Heart left ventricle (tissue), 13 donors: ENCODE results near the gene ZFPM1.

ENCODE experiments used
- POLR2A ChIP-seq, 2 donors: fragments of 450-650 bp; IDR thresholded peaks; one replicate each; pipeline ENCODE4 v1.6.1; 2017; ENCODE audit warnings: antibody characterized with exemption in 2 of 2, mild to moderate bottlenecking in 2 of 2, moderate library complexity in 2 of 2
- TF ChIP-seq, protein P1 (sequence below), 12 donors: fragments of 200-600 bp; sonication (generic) in 4 of 12; IDR thresholded peaks; one replicate each; pipeline versions ENCODE4 v1.5.0 to v1.8.0; 2018 to 2022; ENCODE audit warnings: antibody characterized with exemption in 12 of 12, mild to moderate bottlenecking in 5 of 12
- donor health status: ischemic (EF 13 %, LVEDD 7.1; RV severe dilation, severe dysfunction).
- donor health status: DM: no; HTN: yes; CAD: no.
- donor health status: DM: no; HTN: no; CAD: no.
- donor health status: ischemic (EF 25% LVEDD 6.9; RV normal size, moderate dysfunction).
- donor health status: ischemic (EF 25% LVEDD 5.7; RV mildly dilated, moderate dysfunction).
- donor health status: ischemic (EF 35%, LVEDD 5.7; RV mildly dilated, moderate dysfunction).
- donor health status: nonischemic (EF 11% LVEDD 7.7; RV severe dilation, severe dysfunction).
- donor health status: DM: yes; HTN: yes; CAD: no.
- donor health status: PGD.
- donor health status: ischemic (EF 29% LVEDD 5.4; RV normal size, mild dysfunction).
- donor health status: nonischemic (EF 23%, LVEDD 6.1; RV moderate dilation, normal function).

DNA sequence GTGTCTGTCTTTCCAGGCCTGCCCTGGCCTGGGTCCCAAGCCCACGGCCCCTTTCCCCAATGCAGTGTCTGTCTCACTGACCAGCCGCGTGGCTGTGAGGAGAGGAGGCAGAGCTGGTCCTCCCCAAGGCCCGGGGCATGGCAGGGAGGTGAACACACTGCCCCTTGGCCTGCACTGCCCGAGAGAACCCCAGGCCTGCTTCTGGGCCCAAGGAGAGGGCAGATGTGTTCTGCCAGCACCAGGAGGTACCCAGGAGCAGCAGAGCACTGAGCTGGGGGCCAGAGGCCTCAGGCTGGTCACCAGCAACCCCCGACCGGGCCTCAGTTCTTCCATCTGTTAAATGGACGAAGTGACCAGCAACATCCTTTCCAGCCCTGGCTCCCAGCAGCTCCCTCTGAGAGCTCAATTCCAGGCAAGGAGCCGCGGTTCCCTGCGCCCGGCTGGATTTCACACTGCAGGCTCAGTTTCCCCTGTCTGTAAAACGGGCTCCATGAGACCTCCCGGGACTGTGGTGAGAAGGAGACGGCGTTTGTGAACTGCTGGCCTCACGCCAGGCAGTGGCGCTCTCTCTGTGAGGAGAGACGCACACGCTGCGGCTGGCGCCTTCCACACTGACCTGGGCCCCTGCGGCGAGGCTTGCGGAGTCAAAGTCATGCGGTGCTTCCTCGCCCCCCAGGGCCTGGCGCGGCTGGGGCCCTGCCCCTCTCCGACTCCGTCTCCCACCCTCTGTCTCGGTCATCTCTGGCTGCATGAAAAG is 8.1 kb upstream of the ZFPM1 start:
- TF ChIP-seq, protein P1, sequence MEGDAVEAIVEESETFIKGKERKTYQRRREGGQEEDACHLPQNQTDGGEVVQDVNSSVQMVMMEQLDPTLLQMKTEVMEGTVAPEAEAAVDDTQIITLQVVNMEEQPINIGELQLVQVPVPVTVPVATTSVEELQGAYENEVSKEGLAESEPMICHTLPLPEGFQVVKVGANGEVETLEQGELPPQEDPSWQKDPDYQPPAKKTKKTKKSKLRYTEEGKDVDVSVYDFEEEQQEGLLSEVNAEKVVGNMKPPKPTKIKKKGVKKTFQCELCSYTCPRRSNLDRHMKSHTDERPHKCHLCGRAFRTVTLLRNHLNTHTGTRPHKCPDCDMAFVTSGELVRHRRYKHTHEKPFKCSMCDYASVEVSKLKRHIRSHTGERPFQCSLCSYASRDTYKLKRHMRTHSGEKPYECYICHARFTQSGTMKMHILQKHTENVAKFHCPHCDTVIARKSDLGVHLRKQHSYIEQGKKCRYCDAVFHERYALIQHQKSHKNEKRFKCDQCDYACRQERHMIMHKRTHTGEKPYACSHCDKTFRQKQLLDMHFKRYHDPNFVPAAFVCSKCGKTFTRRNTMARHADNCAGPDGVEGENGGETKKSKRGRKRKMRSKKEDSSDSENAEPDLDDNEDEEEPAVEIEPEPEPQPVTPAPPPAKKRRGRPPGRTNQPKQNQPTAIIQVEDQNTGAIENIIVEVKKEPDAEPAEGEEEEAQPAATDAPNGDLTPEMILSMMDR (IDR thresholded peaks at IDR 0.05): no peak
- TF ChIP-seq POLR2A (IDR thresholded peaks at IDR 0.05): no peak
